ENCODE results near the gene ATP6V1B1.
A peak's percentile ranks its signal among the peaks of the same experiment; 100 is the strongest.

The ATP6V1B1 gene

DNA sequence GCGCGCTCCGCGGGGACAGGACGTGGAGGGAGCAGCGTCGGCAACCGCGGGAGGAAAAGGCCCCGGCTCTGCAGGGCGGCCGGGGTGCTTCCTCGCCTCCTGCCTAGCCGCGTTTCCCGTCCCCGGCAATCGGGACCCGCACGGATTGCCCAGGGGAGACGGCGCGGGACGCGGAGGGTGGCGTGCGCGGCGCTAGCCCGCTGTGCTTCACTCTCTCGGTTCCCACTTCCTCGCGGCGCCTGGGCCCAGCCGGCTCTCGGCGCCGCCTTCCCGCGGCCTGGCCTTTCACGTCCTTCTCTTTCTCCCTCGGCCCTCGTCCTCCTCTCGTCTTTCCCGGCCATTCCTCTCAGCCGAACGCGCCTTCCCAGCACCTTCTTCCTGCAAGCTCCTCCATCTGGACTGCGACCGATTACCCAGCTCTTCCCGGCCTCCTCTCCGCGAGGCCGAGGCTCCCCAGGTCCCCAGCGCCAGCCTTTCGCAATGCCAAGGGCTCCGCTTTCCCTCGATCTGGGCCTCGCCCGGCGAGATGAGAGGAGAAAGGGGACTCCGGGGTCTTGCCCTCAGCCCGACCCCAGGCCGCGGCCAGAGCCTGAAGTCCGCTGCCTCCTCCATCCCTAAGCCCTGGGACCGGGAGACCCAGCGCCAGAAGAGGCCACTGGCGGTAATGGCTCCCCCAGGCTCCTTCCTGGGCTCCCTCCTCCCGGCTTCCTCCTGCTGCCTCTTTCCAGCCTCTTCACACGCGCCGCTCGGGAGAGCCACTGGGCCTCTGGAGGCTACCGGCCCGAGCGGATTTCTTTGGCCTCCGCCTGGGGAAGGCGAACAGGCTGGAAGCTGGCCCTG lies 34.3 kb upstream of the ATP6V1B1 start:
- no peak for DNase-seq (ENCODE audit: low spot score)

DNA sequence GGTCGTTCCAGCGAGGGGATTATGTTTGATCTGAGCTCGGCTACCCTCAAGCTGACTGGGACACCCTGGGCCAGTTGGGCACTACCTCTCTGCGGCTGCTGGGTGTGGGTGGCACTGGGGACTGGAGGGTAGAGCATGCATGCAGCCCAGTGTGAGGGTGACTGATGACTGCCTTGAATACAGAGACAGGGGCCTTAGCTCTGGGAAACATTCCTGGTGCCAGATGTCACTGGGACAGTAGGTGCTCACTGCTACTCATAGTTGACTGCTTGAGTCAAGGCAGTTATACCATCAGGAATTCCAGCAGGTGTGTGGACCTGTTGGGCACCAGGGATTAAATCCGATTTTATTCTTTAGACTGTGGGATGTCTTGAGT lies 33.6 kb upstream of the ATP6V1B1 start:
- DNase-seq (ENCODE audit: low spot score): no peak

DNA sequence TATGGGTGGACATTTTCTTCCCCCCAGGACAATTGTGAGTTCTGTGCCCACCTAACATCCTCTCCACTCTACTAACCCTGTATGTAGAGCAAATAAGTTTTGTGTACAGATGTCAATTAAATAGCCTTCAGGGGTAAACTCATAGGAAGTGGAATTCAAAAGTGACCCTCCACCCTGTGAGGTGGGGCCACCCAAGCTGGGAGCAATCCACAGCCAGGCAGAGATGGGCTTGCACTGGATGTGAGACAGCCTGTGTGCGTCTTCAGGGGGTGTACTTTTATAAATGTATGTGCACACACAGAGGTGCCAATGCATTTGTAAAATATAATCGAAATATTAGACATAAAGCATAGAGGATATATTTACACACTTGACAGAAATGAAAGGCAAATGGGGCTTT lies 33.1 kb upstream of the ATP6V1B1 start:
- no peak for DNase-seq (ENCODE audit: low spot score)

DNA sequence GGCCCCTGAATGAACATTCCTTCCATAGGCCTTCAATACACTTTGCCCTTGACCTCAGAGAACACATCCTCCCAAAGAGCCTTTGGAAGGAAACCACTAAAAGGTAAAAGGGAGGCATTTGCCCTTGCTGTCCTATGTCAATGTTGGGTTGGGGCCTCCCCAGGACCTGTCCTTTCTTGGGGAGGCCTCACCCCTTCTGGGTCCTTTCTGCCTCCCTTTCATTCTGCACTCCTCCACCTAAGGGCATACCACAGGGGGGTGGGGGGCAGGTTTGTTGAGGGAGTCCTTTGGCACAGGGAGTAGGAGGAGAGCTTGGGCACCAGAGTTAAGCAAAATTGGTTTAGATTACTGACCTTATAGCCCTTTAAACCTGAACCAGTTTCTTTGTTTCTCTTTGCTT lies 32.5 kb upstream of the ATP6V1B1 start:
- no peak for DNase-seq (ENCODE audit: low spot score)

DNA sequence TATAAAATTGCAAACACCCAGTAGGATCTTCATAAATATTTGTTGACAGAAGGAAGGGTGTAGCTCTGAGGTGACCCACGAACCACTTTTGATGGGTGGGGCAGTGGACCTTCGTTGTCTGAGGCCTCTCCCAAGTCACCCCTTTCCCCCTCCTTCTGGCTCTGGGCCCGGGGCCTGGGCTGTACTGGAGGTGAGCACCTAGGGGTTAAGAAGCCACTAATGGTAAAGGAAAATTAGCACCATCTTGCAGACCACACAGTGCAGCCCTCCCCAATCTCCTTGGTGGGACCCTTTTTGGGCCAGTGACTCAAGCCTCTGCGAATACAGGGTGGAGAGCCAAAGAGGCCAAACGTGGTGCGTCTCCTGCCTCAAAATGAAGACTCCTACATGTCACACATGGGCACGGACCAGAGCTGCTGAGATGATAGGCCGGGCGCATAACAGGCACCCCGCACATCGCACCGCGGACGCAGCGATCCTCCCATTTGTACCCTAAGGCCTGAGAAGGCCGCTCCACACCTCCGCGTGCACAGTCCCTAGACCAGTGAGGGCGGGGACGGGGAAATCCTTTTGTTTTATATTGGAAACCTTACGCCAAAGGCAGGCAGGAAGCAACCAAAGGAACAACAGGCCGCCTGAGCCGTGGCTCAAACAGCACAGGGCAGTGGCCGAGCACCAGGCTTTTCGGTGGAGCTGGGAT lies 31.9 kb upstream of the ATP6V1B1 start:
- no peak for DNase-seq (ENCODE audit: low spot score)

DNA sequence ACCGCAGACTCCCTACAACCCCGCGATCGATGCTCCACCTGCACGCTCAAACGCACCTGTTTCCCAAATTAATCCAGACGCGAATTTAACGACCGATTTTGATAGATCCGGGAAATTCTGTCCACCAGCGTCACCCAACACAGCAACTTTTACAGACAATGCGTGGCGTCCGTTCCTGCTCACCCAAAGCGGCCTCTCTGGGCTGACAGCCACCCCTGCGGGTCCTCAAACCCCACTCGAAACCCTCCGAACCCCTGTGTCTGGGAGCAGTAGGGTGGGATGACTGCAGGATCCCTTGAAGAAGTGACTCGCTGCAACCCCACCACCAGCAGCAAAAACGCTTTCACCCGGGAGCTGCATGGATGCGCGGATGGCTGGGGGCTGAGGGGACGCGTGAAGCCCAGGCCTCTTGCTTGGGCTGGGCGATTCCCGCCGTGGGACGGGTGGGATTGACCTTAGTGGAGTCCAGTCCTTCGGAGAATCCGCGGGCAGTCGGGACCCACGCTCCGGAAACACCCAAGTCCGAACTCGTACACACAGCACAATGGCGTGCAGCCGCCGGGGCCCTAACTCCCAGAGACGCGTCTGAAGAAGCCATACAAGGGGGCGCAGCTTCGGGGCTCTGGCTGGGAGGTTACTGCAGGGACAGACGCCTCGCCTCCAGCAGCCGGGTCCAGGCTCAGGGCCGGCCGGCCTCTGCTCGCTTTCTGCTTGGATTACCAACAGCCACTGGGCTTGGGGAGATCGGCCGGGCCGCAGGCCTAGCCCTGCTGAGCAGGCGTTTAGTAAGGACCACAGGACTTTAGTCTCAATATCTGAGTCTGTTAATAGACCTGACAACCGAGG lies 31.1 kb upstream of the ATP6V1B1 start:
- DNase-seq (ENCODE audit: low spot score): no peak

DNA sequence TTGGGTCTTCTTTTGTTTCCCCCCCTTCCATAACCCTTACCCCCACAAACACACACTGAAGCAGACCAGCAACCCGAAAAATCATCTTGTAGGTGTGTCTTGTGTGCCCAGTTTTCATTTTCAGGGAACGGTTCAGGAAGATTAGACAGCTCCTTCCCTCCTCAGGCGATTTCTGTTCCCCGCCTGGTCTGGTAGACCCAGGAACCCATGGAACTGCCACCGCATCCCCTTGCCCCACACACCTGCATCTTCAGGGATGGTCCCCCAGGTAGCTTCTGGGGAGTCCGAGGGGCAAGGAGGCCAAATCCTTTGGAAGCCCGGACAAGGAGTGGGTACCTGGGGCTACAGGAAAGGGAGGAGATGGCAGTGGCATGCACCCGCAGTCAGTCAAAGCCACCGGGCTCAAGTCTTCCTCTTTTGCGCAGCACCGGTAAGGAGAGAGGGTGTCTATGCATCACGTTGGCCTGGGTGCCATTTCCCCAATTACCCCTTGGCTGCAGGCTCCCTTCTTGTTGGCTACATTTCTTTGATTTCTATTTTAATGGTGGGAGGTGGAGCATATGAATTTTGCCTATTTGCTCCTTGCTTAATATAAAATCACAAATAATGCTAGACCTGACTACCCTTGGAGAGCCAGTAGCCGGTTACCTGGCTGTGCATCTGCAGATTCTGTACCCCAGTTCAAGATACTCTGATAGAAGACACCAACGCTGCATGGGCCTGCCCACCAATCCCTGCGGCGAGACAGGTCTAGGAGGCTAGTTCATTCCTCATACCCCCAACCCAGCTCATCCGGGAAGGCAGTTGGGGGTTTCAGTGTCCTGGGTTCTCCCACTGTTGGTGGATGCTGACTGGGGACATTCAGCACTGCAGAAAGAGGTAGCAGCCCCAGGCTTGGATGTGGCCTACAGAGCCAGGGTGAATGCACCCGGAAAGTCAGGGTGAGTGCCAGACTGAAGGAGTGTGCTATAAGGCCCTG lies 30.0 kb upstream of the ATP6V1B1 start:
- DNase-seq (ENCODE audit: low spot score): no peak

DNA sequence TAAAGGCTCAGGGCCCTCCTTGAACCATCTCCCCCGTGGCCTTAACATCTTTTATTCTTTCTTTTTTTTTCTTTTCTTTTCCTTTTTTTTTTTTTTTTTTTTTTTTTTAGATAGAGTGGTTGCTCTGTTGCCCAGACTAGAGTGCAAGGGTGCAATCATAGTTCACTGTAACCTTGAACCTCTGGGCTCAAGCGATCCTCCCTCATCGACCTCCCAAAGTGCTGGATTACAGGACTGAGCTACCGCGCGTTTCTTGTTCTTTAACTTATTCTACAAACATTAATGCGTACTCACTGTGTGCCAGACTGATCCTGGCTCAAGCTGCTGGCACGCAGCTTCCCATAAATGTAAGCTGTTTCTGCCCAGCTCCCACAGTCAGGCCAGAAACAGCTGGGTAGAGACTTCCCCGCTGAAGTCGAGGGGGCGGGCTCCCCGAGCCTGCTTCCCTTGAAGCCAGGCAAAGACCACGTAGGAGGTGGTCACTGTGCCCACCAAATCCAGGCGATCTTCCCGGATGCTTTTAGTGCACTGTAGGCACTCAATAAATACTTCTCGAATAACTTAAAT lies 29.2 kb upstream of the ATP6V1B1 start:
- no peak for DNase-seq (ENCODE audit: low spot score)

DNA sequence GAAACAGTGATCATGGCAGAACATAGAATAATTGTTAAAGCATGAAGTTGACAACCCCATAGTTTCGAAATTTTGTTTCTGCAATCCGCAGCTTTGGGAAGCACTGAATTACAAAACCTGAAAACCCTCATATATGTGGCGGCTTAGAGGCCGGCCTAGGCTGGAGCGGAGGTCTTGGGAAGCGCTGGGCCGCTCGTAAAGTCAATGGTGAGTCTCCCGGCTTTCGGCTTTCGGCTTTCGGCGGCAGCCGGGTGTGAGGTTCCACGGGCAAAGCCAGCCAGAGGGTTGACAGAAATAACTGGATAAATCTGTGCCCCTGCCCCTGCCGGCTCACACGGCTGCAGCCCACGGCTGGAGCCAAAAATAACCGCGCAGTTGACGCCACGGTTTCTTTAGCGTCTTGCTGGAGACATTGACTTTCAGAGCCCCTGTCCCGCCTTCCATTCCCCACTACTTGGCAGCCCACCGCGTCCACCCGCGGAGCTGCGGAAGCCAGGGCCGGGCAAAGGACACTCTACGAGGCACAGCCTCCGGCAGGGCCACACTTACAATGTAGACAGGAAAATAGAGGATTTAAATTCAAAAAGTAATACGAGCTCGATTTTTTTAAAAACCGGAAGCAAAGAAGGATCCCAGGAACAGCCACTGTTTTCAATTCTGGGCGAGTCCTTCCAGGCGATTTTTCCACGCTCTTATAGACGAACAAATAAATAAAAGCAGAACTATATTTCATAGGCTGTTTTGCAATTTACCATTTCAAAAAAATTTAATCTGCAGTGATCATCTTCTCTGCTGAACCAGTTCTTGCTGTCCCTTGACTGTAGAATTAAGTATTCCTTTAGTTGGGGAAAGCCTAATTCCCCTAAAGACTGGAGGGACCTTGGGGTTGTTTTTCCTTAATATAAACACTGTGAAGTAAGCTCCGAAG lies 28.3 kb upstream of the ATP6V1B1 start:
- DNase-seq (ENCODE audit: low spot score): no peak

DNA sequence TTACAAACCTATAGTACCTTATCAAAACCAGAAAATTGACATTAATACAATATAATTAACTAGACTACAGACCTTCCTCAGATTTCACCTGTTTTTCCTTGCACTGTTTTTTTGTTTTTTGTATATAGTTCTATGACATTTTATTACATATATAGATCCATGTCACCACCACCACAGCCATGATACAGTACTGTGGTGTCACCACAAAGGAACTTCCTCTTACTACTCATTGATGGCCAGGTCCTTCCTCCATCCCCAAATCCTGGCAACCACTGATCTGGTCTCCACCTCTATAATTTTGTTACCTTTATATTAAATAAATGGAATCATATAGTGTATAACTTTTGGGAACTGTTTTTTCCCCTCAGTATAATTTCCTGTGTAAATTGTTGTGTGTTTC lies 19.4 kb upstream of the ATP6V1B1 start:
- DNase-seq (ENCODE audit: low spot score): no peak

DNA sequence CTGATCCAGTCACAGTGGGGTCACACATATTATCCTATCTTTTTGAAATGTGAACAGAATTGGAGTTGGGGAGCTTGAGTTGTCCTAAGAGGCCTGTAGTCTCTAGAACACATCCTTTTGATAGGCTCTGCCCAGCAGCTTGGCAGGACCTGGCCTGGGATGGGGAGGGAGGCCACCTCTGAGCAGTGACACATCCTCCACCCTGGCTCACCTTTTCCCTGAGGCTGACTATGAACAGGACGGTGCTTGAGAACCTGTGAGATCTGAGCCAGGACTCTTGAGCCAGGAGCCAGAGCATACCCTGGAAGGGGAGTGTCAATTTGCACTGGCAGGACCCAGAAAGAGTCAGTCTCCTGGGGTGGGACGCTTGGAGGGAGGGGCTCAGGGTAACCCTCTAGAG lies 17.7 kb upstream of the ATP6V1B1 start:
- no peak for DNase-seq (ENCODE audit: low spot score)

DNA sequence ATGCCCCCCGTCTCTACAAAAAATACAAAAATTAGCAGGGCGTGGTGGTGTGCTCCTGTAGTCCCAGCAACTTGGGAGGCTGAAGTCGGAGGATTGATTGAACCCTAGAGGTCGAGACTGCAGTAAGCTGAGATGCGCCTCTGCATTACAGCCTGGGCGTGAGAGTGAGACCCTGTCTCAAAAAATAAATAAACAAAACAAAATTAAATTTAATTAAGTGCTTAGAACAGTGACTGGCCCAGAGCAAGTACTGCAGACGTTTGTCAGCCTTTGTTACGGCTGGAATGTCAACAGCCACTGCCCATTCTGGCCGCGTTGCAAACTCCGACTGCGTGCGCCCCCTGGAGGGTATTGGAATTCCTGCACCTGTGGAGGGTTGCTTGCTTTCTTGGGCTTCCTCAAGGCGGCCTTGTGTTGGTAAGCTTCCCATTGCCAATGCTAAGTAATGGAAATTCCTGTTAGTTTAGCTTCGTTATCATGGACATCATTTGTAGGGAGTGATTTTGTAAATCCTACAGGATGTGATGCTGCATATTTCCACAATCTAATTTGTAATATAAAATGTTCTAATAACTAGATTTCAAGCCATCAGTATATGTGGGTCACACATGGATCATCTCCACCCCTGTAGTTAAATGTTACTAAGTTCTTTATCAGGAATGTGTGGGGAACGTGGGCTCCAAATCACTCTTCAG lies 15.9 kb upstream of the ATP6V1B1 start:
- peak; percentile 68 for DNase-seq (ENCODE audit: low spot score)

DNA sequence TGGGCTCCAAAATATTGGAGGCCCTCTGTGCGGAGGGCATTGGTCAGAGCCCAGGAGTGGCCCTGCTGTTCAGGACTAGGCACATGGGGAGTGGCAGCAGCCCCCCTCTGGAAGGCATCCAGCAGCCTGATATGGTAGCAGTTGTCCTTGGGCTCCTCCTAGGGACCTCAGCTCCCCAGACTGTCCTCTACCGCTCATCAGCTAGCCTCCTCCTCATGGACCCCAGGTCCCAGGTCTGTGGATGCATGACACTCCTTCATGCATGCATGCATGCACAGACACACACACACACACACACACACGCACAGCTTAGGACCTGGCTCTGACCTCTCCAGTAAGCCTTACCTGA lies 15.4 kb upstream of the ATP6V1B1 start:
- no peak for DNase-seq (ENCODE audit: low spot score)

DNA sequence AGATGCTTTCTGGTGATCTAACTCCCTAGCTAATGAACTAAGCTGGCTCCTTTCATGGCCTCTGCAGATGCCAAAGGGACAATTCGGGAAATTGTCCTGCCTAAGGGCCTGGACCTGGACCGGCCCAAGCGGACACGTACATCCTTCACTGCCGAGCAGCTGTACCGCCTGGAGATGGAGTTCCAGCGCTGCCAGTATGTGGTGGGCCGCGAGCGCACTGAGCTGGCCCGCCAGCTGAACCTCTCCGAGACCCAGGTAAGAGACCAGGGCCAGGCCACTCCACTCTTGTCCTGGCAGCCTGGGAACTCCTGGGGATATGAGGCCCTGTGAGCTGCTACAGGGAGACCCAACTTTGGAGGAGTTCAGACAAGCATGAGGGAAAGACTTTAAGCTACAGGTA lies 14.7 kb upstream of the ATP6V1B1 start:
- DNase-seq (ENCODE audit: low spot score): no peak

DNA sequence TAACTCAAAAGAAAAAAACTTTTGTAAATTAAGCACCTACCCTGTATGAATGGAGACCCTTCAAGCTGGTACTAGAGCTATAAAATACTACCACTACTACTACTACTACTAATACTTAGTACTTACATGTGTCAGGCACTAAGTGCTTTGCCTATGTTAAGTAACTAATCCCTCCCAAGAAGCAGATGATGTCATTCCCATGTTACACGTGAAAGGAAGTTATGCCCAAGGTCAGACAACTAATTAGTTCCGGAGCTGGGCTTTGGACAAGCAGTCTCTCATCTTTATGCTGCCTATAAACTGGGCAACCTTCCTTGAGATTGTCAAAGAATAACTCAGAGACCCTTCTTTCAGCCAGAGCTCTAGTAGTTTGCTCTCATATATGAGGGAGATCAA lies 13.9 kb upstream of the ATP6V1B1 start:
- no peak for DNase-seq (ENCODE audit: low spot score)

DNA sequence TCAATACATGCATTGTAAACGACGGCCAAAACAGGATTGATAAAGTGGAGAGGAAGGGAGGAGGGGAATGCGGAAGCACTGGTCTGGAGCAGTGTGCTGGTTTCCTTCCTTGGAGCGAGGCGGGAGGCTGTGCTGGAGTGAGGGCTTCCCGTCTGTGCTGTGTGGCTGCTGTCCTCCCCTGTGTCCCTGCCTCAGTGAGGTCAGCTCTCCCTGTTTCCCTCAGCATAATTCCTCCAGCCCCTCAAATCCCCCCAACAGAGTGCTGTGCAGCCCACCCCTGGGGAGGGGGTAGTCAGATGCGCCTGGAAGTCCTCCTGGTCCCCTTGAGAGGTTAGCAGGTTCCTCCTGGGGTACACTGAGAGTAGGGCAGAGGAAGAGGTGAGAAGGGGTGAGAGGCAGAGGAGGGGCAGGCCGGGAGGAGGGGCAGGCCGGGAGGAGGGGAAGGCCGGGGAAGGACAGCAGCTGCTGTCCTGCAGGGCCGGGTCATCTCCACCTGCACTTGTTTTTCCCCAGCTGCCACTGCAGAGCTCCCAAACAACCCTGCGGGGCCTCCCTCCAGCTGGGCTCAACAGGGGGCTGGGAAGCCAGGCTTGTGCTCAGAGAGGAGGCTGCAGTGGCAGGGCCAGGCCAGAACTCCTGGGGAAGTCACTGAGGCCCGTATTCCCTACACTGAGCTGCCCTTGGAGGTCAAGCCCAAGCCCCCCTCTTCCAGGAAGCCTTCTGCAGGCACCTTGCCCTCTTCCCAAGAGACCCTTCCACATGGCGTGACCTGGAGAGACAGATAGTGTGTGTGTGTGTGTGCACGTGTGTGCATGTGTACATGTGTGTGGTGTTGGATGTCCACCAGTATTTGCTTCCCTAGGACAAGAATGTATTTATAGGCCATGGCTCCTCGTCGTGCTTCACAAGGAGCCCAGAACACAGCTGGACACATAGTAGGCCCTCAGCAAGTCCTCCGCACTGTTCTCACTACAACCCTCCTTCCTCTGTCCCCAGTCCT lies 13.2 kb upstream of the ATP6V1B1 start:
- no peak for DNase-seq (ENCODE audit: low spot score)

DNA sequence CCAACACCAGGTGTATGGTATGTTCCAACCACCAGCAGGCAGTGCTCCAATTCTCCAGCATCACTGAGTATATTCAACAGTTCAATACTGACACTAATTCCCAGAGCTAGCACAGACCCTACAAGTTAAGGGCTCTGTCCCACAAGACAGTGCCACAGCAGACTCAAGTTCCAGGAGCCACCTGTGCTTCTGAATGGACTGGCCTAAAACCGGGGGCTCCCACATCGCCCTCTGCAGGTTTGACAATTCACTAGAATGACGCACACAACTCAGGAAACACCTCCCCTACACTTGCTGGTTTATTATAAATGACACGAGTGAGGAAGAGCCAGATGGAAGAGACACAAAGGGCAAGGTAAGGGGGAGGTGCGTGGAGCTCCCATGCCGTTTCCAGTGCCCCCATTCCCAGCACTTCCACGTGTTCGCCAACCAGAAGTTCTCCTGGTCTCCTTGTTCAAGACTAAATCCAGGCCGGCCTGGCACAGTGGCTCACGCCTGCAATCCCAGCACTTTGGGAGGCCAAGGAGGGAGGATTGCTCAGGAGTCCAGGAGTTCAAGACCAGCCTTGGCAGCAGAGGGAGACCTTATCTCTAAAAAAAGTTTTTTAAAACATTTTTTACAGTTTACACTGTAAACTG lies 12.2 kb upstream of the ATP6V1B1 start:
- DNase-seq (ENCODE audit: low spot score): no peak

DNA sequence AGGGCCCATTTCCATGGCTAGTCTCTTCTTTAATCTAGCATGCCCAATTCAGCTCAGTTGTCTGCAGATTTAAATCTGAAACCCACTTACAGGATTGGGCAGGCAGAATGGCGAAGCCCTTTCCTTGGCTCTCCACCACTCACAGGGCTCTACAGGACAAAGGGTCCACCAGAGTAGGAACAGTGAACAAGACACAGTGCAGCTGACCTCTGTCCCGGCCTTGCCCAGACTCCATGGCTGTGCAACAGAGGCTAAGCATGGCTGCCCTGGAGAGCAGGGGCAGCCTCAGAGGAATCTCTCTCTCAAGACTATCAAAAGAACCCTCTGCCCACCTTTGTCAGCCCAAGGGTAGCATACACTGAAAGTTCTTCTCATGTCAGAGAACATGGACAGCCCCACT lies 9.7 kb upstream of the ATP6V1B1 start:
- no peak for DNase-seq (ENCODE audit: low spot score)

All from hematopoietic multipotent progenitor cell treated with erythropoietin and hydrocortisone succinate and interleukin-3 and kit ligand, for 15 days (in vitro differentiated cells).